Neural cell (in vitro differentiated cells): ENCODE measurements around the gene MTHFD1. TPM values are rescaled to one million over a fixed set of nuclear protein-coding genes. Genes with fewer than 3 reads are reported as not detected.

Source experiments
- H2AFZ ChIP-seq: fragments of 200-600, 300-800 bp; sonication (generic), shearing (Covaris generic); 2 replicates; pipeline ENCODE4 v1.6.0; 2014; ENCODE audit warnings: low read depth, mild to moderate bottlenecking, antibody characterized with exemption, low read length, moderate library complexity
- H3F3A ChIP-seq: fragments of 200-600 bp; shearing (Covaris generic); 2 replicates; pipeline ENCODE4 v1.6.1; 2016; ENCODE audit warnings: mild to moderate bottlenecking, moderate library complexity, mixed read lengths, antibody characterized with exemption, low read length; ENCODE audit not compliant: insufficient read depth, poor library complexity, severe bottlenecking
- H3K27ac ChIP-seq: fragments of 200-600, 300-800 bp; sonication (generic), shearing (Covaris generic); 2 replicates; pipeline ENCODE4 v1.5.1; 2014; ENCODE audit warnings: mild to moderate bottlenecking, low read length, moderate library complexity
- H3K27me3 ChIP-seq: fragments of 300-800, 200-600 bp; sonication (generic), shearing (Covaris generic); 2 replicates; pipeline ENCODE4 v1.6.0; 2014; ENCODE audit warnings: mild to moderate bottlenecking, low read depth, low read length, moderate library complexity; ENCODE audit not compliant: insufficient read depth
- H3K36me3 ChIP-seq: fragments of 300-800, 200-600 bp; sonication (generic), shearing (Covaris generic); 2 replicates; pipeline ENCODE4 v1.5.1; 2014; ENCODE audit warnings: mild to moderate bottlenecking, antibody characterized with exemption, low read length, moderate library complexity; ENCODE audit not compliant: insufficient read depth
- H3K4me2 ChIP-seq: fragments of 300-800, 200-600 bp; sonication (generic), shearing (Covaris generic); 2 replicates; pipeline ENCODE4 v1.6.0; 2014; ENCODE audit warnings: mild to moderate bottlenecking, low read length
- H3K4me3 ChIP-seq: fragments of 300-800, 200-600 bp; sonication (generic), shearing (Covaris generic); 2 replicates; pipeline ENCODE4 v1.5.1; 2014; ENCODE audit warnings: mild to moderate bottlenecking, low read length, moderate library complexity
- H3K79me2 ChIP-seq: fragments of 200-600 bp; shearing (Covaris generic); replicated peaks from 2 replicates; pipeline ENCODE4 v1.6.0; 2014; ENCODE audit warnings: mild to moderate bottlenecking, low read length, moderate library complexity; ENCODE audit not compliant: insufficient read depth
- H3K9ac ChIP-seq: fragments of 300-800, 200-600 bp; sonication (generic), shearing (Covaris generic); 2 replicates; pipeline ENCODE4 v1.6.1; 2016; ENCODE audit warnings: mild to moderate bottlenecking, low read length, mixed read lengths
- H3K9me2 ChIP-seq: fragments of 200-600 bp; shearing (Covaris generic); 2 replicates; pipeline ENCODE4 v1.6.1; 2016; ENCODE audit warnings: mild to moderate bottlenecking, low read length, mixed read lengths; ENCODE audit not compliant: insufficient read depth
- H3K9me3 ChIP-seq: fragments of 200-600, 300-800 bp; sonication (generic), shearing (Covaris generic); 2 replicates; pipeline ENCODE4 v1.6.1; 2016; ENCODE audit warnings: mild to moderate bottlenecking, mixed run types, low read length, moderate library complexity, mixed read lengths
- H4K20me1 ChIP-seq: fragments of 200-600 bp; shearing (Covaris generic); 2 replicates; pipeline ENCODE4 v1.6.1; 2016; ENCODE audit warnings: mild to moderate bottlenecking, mixed run types; ENCODE audit not compliant: insufficient read depth
- EP300 ChIP-seq: fragments of 450-650 bp; conservative IDR thresholded peaks from 2 replicates; pipeline ENCODE4 v1.6.1; 2014; ENCODE audit warnings: antibody characterized with exemption, mild to moderate bottlenecking, moderate library complexity; ENCODE audit not compliant: poor library complexity, severe bottlenecking
- EZH2 ChIP-seq: fragments of 200-600, 300-800 bp; shearing (Covaris generic), sonication (generic); IDR thresholded peaks from 2 replicates; pipeline ENCODE4 v1.6.1; 2014; ENCODE audit warnings: antibody characterized with exemption, low read length, borderline replicate concordance, mild to moderate bottlenecking; ENCODE audit not compliant: insufficient read depth, poor library complexity, severe bottlenecking
- MXI1 ChIP-seq: fragments of 450-650 bp; conservative IDR thresholded peaks from 2 replicates; pipeline ENCODE4 v1.6.1; 2014; ENCODE audit warnings: antibody characterized with exemption, mild to moderate bottlenecking; ENCODE audit not compliant: poor library complexity, severe bottlenecking
- POLR2AphosphoS5 ChIP-seq: IDR thresholded peaks from 2 replicates; pipeline ENCODE4 v1.6.1; 2012
- RAD21 ChIP-seq: fragments of 450-650 bp; conservative IDR thresholded peaks from 2 replicates; pipeline ENCODE4 v1.6.1; 2014; ENCODE audit warnings: antibody characterized with exemption, mild to moderate bottlenecking, moderate library complexity
- SMC3 ChIP-seq: fragments of 450-650 bp; conservative IDR thresholded peaks from 2 replicates; pipeline ENCODE4 v1.6.1; 2014; ENCODE audit warnings: antibody characterized with exemption, mild to moderate bottlenecking, moderate library complexity; ENCODE audit not compliant: poor library complexity
- TAF1 ChIP-seq: IDR thresholded peaks from 2 replicates; pipeline ENCODE4 v1.6.1; 2012; ENCODE audit warnings: low read depth
- polyA plus RNA-seq: library from polyadenylated mRNA; depleted of rRNA; stranded (reverse); fragments of >200 nt; gene quantifications from 2 replicates; pipeline ENCODE4 v1.2.3, GENCODE V29; 2014
- TF ChIP-seq, protein P1 (sequence below): fragments of 450-650 bp; IDR thresholded peaks from 2 replicates; pipeline ENCODE4 v1.5.1; 2014; ENCODE audit warnings: antibody characterized with exemption, mild to moderate bottlenecking, moderate library complexity; ENCODE audit not compliant: poor library complexity, severe bottlenecking
- TF ChIP-seq, protein P2 (sequence below): IDR thresholded peaks from 2 replicates; pipeline ENCODE4 v1.6.1; 2012; ENCODE audit warnings: borderline replicate concordance

The MTHFD1 gene
- polyA plus RNA-seq, 1 donor from 2014 or later, result 5.4 TPM

DNA sequence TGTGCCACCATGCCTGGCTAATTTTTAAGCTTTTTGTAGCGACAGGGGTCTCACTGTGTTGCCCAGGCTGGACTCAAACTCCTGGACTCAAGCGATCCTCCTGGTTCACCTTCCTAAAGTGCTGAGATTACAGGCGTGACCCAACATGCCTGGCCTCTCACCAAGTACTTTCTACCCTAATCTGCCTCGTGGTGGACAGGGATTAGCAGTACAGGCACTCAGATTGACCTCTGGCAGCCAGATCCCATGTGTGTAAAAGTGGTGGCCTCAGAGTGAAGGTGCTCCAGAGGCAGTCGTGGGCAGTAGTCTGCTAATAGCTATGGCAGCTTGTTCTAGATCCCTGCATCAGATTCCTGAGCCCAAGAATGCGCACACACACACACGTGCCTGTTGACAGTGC, 30.9 kb downstream of the MTHFD1 start:
- Histone ChIP-seq H3K36me3 (no peaks in the 10 kb centered on the region), H3K27me3 (no peaks in the 10 kb centered on the region), H3K4me3 (no peak overlapping the region), H3K79me2 (no peaks in the 10 kb centered on the region), H3K9me2 (no peaks in the 10 kb centered on the region), H3K9ac (no peak overlapping the region), H2AFZ (no peak overlapping the region), H3K27ac (no peak overlapping the region), H4K20me1 (no peaks in the 10 kb centered on the region), H3K9me3 (no peaks in the 10 kb centered on the region), H3F3A (no peaks in the 10 kb centered on the region), H3K4me2 (no peak overlapping the region)
- TF ChIP-seq SMC3, result no peak
- no peak for TF ChIP-seq RAD21
- no peak for TF ChIP-seq POLR2AphosphoS5
- TF ChIP-seq EP300, result no peak
- TF ChIP-seq MXI1, result no peak
- TF ChIP-seq, protein P1, sequence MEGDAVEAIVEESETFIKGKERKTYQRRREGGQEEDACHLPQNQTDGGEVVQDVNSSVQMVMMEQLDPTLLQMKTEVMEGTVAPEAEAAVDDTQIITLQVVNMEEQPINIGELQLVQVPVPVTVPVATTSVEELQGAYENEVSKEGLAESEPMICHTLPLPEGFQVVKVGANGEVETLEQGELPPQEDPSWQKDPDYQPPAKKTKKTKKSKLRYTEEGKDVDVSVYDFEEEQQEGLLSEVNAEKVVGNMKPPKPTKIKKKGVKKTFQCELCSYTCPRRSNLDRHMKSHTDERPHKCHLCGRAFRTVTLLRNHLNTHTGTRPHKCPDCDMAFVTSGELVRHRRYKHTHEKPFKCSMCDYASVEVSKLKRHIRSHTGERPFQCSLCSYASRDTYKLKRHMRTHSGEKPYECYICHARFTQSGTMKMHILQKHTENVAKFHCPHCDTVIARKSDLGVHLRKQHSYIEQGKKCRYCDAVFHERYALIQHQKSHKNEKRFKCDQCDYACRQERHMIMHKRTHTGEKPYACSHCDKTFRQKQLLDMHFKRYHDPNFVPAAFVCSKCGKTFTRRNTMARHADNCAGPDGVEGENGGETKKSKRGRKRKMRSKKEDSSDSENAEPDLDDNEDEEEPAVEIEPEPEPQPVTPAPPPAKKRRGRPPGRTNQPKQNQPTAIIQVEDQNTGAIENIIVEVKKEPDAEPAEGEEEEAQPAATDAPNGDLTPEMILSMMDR, result no peak
- TF ChIP-seq, protein P2, sequence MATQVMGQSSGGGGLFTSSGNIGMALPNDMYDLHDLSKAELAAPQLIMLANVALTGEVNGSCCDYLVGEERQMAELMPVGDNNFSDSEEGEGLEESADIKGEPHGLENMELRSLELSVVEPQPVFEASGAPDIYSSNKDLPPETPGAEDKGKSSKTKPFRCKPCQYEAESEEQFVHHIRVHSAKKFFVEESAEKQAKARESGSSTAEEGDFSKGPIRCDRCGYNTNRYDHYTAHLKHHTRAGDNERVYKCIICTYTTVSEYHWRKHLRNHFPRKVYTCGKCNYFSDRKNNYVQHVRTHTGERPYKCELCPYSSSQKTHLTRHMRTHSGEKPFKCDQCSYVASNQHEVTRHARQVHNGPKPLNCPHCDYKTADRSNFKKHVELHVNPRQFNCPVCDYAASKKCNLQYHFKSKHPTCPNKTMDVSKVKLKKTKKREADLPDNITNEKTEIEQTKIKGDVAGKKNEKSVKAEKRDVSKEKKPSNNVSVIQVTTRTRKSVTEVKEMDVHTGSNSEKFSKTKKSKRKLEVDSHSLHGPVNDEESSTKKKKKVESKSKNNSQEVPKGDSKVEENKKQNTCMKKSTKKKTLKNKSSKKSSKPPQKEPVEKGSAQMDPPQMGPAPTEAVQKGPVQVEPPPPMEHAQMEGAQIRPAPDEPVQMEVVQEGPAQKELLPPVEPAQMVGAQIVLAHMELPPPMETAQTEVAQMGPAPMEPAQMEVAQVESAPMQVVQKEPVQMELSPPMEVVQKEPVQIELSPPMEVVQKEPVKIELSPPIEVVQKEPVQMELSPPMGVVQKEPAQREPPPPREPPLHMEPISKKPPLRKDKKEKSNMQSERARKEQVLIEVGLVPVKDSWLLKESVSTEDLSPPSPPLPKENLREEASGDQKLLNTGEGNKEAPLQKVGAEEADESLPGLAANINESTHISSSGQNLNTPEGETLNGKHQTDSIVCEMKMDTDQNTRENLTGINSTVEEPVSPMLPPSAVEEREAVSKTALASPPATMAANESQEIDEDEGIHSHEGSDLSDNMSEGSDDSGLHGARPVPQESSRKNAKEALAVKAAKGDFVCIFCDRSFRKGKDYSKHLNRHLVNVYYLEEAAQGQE, result no peak
- no peak for TF ChIP-seq EZH2
- TF ChIP-seq TAF1, result no peak

DNA sequence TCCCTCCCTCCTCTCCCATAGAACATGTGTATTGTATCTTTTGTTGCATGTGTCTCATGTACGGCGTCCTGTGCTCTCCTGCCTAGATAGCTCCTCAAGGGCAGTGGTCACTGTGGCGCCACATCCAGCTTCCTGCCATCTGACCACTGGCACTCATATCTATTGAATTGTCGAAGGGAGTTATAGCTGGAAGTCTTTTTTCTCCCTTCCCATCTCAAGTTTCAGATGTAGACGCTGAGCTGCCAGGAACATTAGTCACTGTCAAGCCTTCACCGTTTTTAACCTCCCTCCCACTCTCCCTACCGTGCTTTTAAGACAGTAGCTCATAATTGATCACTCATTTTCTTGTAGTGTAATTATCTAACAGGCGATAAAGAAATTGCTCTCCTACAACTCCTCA, 33.0 kb downstream of the MTHFD1 start:
- H3K9me2 ChIP-seq, result no peaks in the 10 kb centered on the region
- H2AFZ ChIP-seq, result no peak overlapping the region
- no peak overlapping the region for H3K4me3 ChIP-seq
- TF ChIP-seq EP300, result no peak
- TF ChIP-seq, protein P2, result no peak
- no peak for TF ChIP-seq POLR2AphosphoS5
- TF ChIP-seq SMC3, result no peak
- TF ChIP-seq, protein P1, result no peak
- no peak for TF ChIP-seq EZH2
- H3K9me3 ChIP-seq, result no peaks in the 10 kb centered on the region
- no peak overlapping the region for H3K4me2 ChIP-seq
- no peaks in the 10 kb centered on the region for H3F3A ChIP-seq
- H3K79me2 ChIP-seq, result no peaks in the 10 kb centered on the region
- no peak overlapping the region for H3K9ac ChIP-seq
- H3K36me3 ChIP-seq, result no peaks in the 10 kb centered on the region
- H4K20me1 ChIP-seq, result no peaks in the 10 kb centered on the region
- H3K27ac ChIP-seq, result no peak overlapping the region
- H3K27me3 ChIP-seq, result no peaks in the 10 kb centered on the region
